Lower leg skin (tissue), 4 donors: ENCODE measurements around the gene SNRNP25. TPM values are rescaled to one million over a fixed set of nuclear protein-coding genes. Genes with fewer than 3 reads are reported as not detected.
"Not testable (repeated sequence)": the region's sequence is repeated elsewhere in the genome, so short reads cannot be mapped to it uniquely, and the experiment has no call there.

Source experiments
- DNase-seq, 2 donors: peaks; one replicate each; pipeline ENCODE4 v3.0.0-alpha.2; 2019; ENCODE audit warnings: low spot score in 2 of 2
- H3K4me3 ChIP-seq: fragments of 200-600 bp; sonication (generic); 2 replicates; pipeline ENCODE4 v1.5.1; 2017; ENCODE audit warnings: mild to moderate bottlenecking, low read depth; ENCODE audit not compliant: poor library complexity, severe bottlenecking
- CTCF ChIP-seq, 3 donors: fragments of 450-650 bp; IDR thresholded peaks; one replicate each; pipeline ENCODE4 v1.5.1; 2016; ENCODE audit warnings: antibody characterized with exemption in 3 of 3, mild to moderate bottlenecking in 3 of 3, moderate library complexity in 2 of 3
- POLR2A ChIP-seq, 2 donors: fragments of 450-650 bp; IDR thresholded peaks; one replicate each; pipeline ENCODE4 v1.6.1; 2016 to 2017; ENCODE audit warnings: antibody characterized with exemption in 2 of 2, mild to moderate bottlenecking in 1 of 2, moderate library complexity in 1 of 2
- WGBS, 2 donors: methylation state at CpG; one replicate each; pipeline ENCODE4 v1.1.5; 2018; 5-methylcytosine and 5-hydroxymethylcytosine counted together
- intact Hi-C: fragments of 100-400 bp; cut with DNase I; formaldehyde crosslinking; loops from one replicate; pipeline ENCODE4 v1.15.0; 2023; ENCODE audit warnings: low total_unique reads
- total RNA-seq, 4 donors: library from RNA; depleted of rRNA; stranded (reverse); fragments of >200 nt; gene quantifications; one replicate each; pipeline ENCODE4 v1.1.0, GENCODE V29; 2016

SNRNP25 gene
- total RNA-seq, 4 donors from 2014 or later: 6.3 to 12.0 (median 10.4) TPM

- intact Hi-C loops: no loop called here
- H3K4me3 ChIP-seq: no peak overlapping the region
- WGBS, 2 donors: 77 to 93% methylated on average over 5 of the region's 5 CpGs
- TF ChIP-seq CTCF (IDR thresholded peaks at IDR 0.05): no peak
- DNase-seq: no peak
Measured at GRCh38 chr16:37511-37910, 16.1 kb upstream of the SNRNP25 start.

- DNase-seq, H3K4me3 ChIP-seq, intact Hi-C loops: not testable (repeated sequence)
- 93 to 96% methylated on average over 11 of the region's 11 CpGs for WGBS, 2 donors
Measured at GRCh38 chr16:38206-38605, 15.4 kb upstream of the SNRNP25 start.

- intact Hi-C loops: no loop called here
- 76 to 88% methylated on average over 11 to 12 of the region's 13 CpGs for WGBS, 2 donors
- no peak overlapping the region for H3K4me3 ChIP-seq
- TF ChIP-seq POLR2A (IDR thresholded peaks at IDR 0.05) (no peak), CTCF (IDR thresholded peaks at IDR 0.05) (no peak)
- no peak for DNase-seq
Measured at GRCh38 chr16:38941-39892, 14.4 kb upstream of the SNRNP25 start.

GRCh38 chr16:41439-42068, 12.1 kb upstream of the SNRNP25 start:
- no peak for DNase-seq
- no peak for TF ChIP-seq POLR2A (IDR thresholded peaks at IDR 0.05)
- no peak for TF ChIP-seq CTCF (IDR thresholded peaks at IDR 0.05)
- WGBS, 2 donors: 84 to 85% methylated on average over 22 of the region's 22 CpGs
- intact Hi-C loops: no loop called here
- H3K4me3 ChIP-seq: no peak overlapping the region

- DNase-seq: no peak
- no peak overlapping the region for H3K4me3 ChIP-seq
- WGBS, 2 donors: 84 to 92% methylated on average over 11 of the region's 11 CpGs
- no peak for TF ChIP-seq CTCF (IDR thresholded peaks at IDR 0.05)
- no peak for TF ChIP-seq POLR2A (IDR thresholded peaks at IDR 0.05)
- intact Hi-C loops: no loop called here
Measured at GRCh38 chr16:42069-42457, 11.6 kb upstream of the SNRNP25 start.

- intact Hi-C loops: no loop called here
- DNase-seq: no peak
- 88 to 89% methylated on average over 4 of the region's 4 CpGs for WGBS, 2 donors
- TF ChIP-seq CTCF (IDR thresholded peaks at IDR 0.05) (no peak), POLR2A (IDR thresholded peaks at IDR 0.05) (no peak)
- H3K4me3 ChIP-seq: no peak overlapping the region
Measured at GRCh38 chr16:42691-43090, 10.9 kb upstream of the SNRNP25 start.
